ENCODE measurements around the gene FLRT1.
A peak's percentile ranks its signal among the peaks of the same experiment; 100 is the strongest.

Gene FLRT1

GRCh38 chr11:64052938-64053622 is 17.3 kb downstream of the FLRT1 start:
- no peaks in the 10 kb centered on the region for H3K4me1 Mint-ChIP-seq (ENCODE audit: low read depth)
- H3K9me3 Mint-ChIP-seq, result no peaks in the 10 kb centered on the region

GRCh38 chr11:64053699-64054098 is 18.0 kb downstream of the FLRT1 start:
- no peaks in the 10 kb centered on the region for H3K9me3 Mint-ChIP-seq

More at GRCh38 chr11:64052938-64053622, 17.3 kb downstream of the FLRT1 start:
- intact Hi-C loops (cut with micrococcal nuclease), result no loop called here
- Mint-ChIP-seq H3K27ac (no peak overlapping the region), H3K4me3 (no peak overlapping the region), H3K36me3 (ENCODE audit: low read depth) (no peaks in the 10 kb centered on the region), H3K27me3 (peaks cover 14% of the 10 kb centered on the region)

GRCh38 chr11:64055077-64055476 is 19.3 kb downstream of the FLRT1 start:
- intact Hi-C loops (cut with micrococcal nuclease), result no loop called here
- Mint-ChIP-seq H3K4me3 (no peak overlapping the region), H3K9me3 (no peaks in the 10 kb centered on the region), H3K36me3 (ENCODE audit: low read depth) (no peaks in the 10 kb centered on the region), H3K27me3 (peaks cover 33% of the 10 kb centered on the region), H3K27ac (no peak overlapping the region), H3K4me1 (ENCODE audit: low read depth) (no peaks in the 10 kb centered on the region)

More at GRCh38 chr11:64053699-64054098, 18.0 kb downstream of the FLRT1 start:
- intact Hi-C loops (cut with micrococcal nuclease), result no loop called here
- Mint-ChIP-seq H3K27me3 (peaks cover 20% of the 10 kb centered on the region), H3K4me1 (ENCODE audit: low read depth) (no peaks in the 10 kb centered on the region), H3K36me3 (ENCODE audit: low read depth) (no peaks in the 10 kb centered on the region), H3K4me3 (no peak overlapping the region), H3K27ac (no peak overlapping the region)

GRCh38 chr11:64056213-64056785 is 20.6 kb downstream of the FLRT1 start:
- H3K9me3 Mint-ChIP-seq, result no peaks in the 10 kb centered on the region
- H3K27ac Mint-ChIP-seq, result no peak overlapping the region
- intact Hi-C loops (cut with micrococcal nuclease), result no loop called here
- H3K36me3 Mint-ChIP-seq (ENCODE audit: low read depth), result no peaks in the 10 kb centered on the region
- H3K27me3 Mint-ChIP-seq, result peaks cover 44% of the 10 kb centered on the region
- H3K4me1 Mint-ChIP-seq (ENCODE audit: low read depth), result peaks cover 5% of the 10 kb centered on the region
- no peak overlapping the region for H3K4me3 Mint-ChIP-seq

GRCh38 chr11:64056861-64057260 is 21.1 kb downstream of the FLRT1 start:
- no peak overlapping the region for H3K27ac Mint-ChIP-seq
- intact Hi-C loops (cut with micrococcal nuclease), result no loop called here
- H3K36me3 Mint-ChIP-seq (ENCODE audit: low read depth), result no peaks in the 10 kb centered on the region
- H3K27me3 Mint-ChIP-seq, result peaks cover 50% of the 10 kb centered on the region
- peaks cover 8% of the 10 kb centered on the region for H3K4me1 Mint-ChIP-seq (ENCODE audit: low read depth)
- H3K9me3 Mint-ChIP-seq, result no peaks in the 10 kb centered on the region
- no peak overlapping the region for H3K4me3 Mint-ChIP-seq

- Mint-ChIP-seq H3K36me3 (ENCODE audit: low read depth) (no peaks in the 10 kb centered on the region), H3K27me3 (peaks cover 60% of the 10 kb centered on the region), H3K27ac (no peak overlapping the region), H3K9me3 (no peaks in the 10 kb centered on the region), H3K4me3 (no peak overlapping the region), H3K4me1 (ENCODE audit: low read depth) (peaks cover 8% of the 10 kb centered on the region)
- intact Hi-C loops (cut with micrococcal nuclease), result no loop called here
Observed at GRCh38 chr11:64057890-64058289, 22.2 kb downstream of the FLRT1 start.

- Mint-ChIP-seq H3K9me3 (no peaks in the 10 kb centered on the region), H3K27ac (no peak overlapping the region), H3K36me3 (ENCODE audit: low read depth) (no peaks in the 10 kb centered on the region), H3K4me1 (ENCODE audit: low read depth) (peaks cover 8% of the 10 kb centered on the region), H3K27me3 (peaks cover 66% of the 10 kb centered on the region), H3K4me3 (no peak overlapping the region)
- intact Hi-C loops (cut with micrococcal nuclease), result no loop called here
Observed at GRCh38 chr11:64058494-64058893, 22.8 kb downstream of the FLRT1 start.

GRCh38 chr11:64059339-64060140 is 23.8 kb downstream of the FLRT1 start:
- intact Hi-C loops (cut with micrococcal nuclease), result no loop called here

GRCh38 chr11:64060263-64060860 is 24.6 kb downstream of the FLRT1 start:
- Mint-ChIP-seq H3K4me3 (peak overlapping the region; percentile 58), H3K27ac (no peak overlapping the region), H3K4me1 (ENCODE audit: low read depth) (peaks cover 8% of the 10 kb centered on the region), H3K36me3 (ENCODE audit: low read depth) (no peaks in the 10 kb centered on the region), H3K9me3 (no peaks in the 10 kb centered on the region), H3K27me3 (peaks cover 68% of the 10 kb centered on the region)
- intact Hi-C loops (cut with micrococcal nuclease), result no loop called here

More at GRCh38 chr11:64059339-64060140, 23.8 kb downstream of the FLRT1 start:
- Mint-ChIP-seq H3K36me3 (ENCODE audit: low read depth) (no peaks in the 10 kb centered on the region), H3K4me1 (ENCODE audit: low read depth) (peaks cover 8% of the 10 kb centered on the region), H3K27ac (no peak overlapping the region), H3K27me3 (peaks cover 72% of the 10 kb centered on the region), H3K9me3 (no peaks in the 10 kb centered on the region), H3K4me3 (no peak overlapping the region)

- Mint-ChIP-seq H3K36me3 (ENCODE audit: low read depth) (no peaks in the 10 kb centered on the region), H3K27me3 (peaks cover 68% of the 10 kb centered on the region), H3K4me3 (peak overlapping the region; percentile 58), H3K27ac (no peak overlapping the region), H3K4me1 (ENCODE audit: low read depth) (peaks cover 8% of the 10 kb centered on the region), H3K9me3 (no peaks in the 10 kb centered on the region)
- intact Hi-C loops (cut with micrococcal nuclease), result no loop called here
Observed at GRCh38 chr11:64060861-64061444, 25.2 kb downstream of the FLRT1 start.

GRCh38 chr11:64062185-64063039 is 26.7 kb downstream of the FLRT1 start:
- Mint-ChIP-seq H3K27me3 (peaks cover 67% of the 10 kb centered on the region), H3K4me3 (no peak overlapping the region), H3K36me3 (ENCODE audit: low read depth) (no peaks in the 10 kb centered on the region), H3K9me3 (no peaks in the 10 kb centered on the region), H3K4me1 (ENCODE audit: low read depth) (peaks cover 8% of the 10 kb centered on the region), H3K27ac (no peak overlapping the region)
- intact Hi-C loops (cut with micrococcal nuclease), result no loop called here

- H3K9me3 Mint-ChIP-seq, result no peaks in the 10 kb centered on the region
Observed at GRCh38 chr11:64063777-64064176, 28.0 kb downstream of the FLRT1 start.

More at GRCh38 chr11:64063777-64064176, 28.0 kb downstream of the FLRT1 start:
- H3K4me1 Mint-ChIP-seq (ENCODE audit: low read depth), result peaks cover 8% of the 10 kb centered on the region
- H3K27me3 Mint-ChIP-seq, result peaks cover 64% of the 10 kb centered on the region
- no peak overlapping the region for H3K27ac Mint-ChIP-seq
- intact Hi-C loops (cut with micrococcal nuclease), result no loop called here
- H3K36me3 Mint-ChIP-seq (ENCODE audit: low read depth), result no peaks in the 10 kb centered on the region
- H3K4me3 Mint-ChIP-seq, result no peak overlapping the region
